HEK293 (cell line): ENCODE measurements around the gene CHN2.

Experiments
- CTCF ChIA-PET: fragments of 350-600 bp; formaldehyde crosslinking; extraction: SDS; loops from one replicate; lab custom pipeline; 2021; ENCODE audit warnings: antibody characterized with exemption; lab: Yijun Ruan, JAX
- POLR2A ChIA-PET: fragments of 300-600 bp; formaldehyde crosslinking; extraction: SDS; loops from one replicate; lab custom pipeline; 2020; ENCODE audit warnings: antibody characterized with exemption, inconsistent platforms; lab: Yijun Ruan, JAX
- H3K27ac ChIP-seq: fragments of 200-500 bp; sonication (Bioruptor generic); 2 replicates; pipeline ENCODE4 v1.5.1; 2014; ENCODE audit warnings: low read depth, low read length, control low read depth, inconsistent platforms; ENCODE audit errors: extremely low read depth
- H3K36me3 ChIP-seq, 2 experiments: fragments of 200-500 bp in 1 of 2; sonication (Bioruptor generic) in 1 of 2; 1 replicate in 1 of 2; 2 replicates in 1 of 2; pipeline ENCODE4 v1.5.1; 2014 to 2017; ENCODE audit warnings: inconsistent platforms in 2 of 2, low read length in 2 of 2; ENCODE audit not compliant: control insufficient read depth in 2 of 2, insufficient read depth in 1 of 2
- H3K4me1 ChIP-seq: fragments of 200-500 bp; sonication (Bioruptor generic); 2 replicates; pipeline ENCODE4 v1.5.1; 2014; ENCODE audit warnings: mild to moderate bottlenecking, low read length, inconsistent platforms; ENCODE audit not compliant: control insufficient read depth, insufficient read depth
- H3K4me3 ChIP-seq: 2 replicates; pipeline ENCODE4 v1.5.1; 2011; ENCODE audit warnings: low read depth, mild to moderate bottlenecking, control low read depth, low read length, moderate library complexity
- H3K9me3 ChIP-seq: fragments of 200-500 bp; sonication (Bioruptor generic); 2 replicates; pipeline ENCODE4 v1.5.1; 2014; ENCODE audit warnings: low read depth, low read length, inconsistent platforms; ENCODE audit not compliant: control insufficient read depth, insufficient read depth
- HOXA7 ChIP-seq: sonication (generic); formaldehyde crosslinking; IDR thresholded peaks from 2 replicates; pipeline ENCODE4 v1.8.1; 2022; ENCODE audit warnings: missing genetic modification reagents, borderline replicate concordance
- MYNN ChIP-seq: fragments of 450-650 bp; formaldehyde crosslinking; IDR thresholded peaks from 2 replicates; pipeline ENCODE4 v1.5.1; 2016; ENCODE audit warnings: missing biosample characterization, missing genetic modification characterization, borderline replicate concordance
- YY2 ChIP-seq: fragments of 450-650 bp; formaldehyde crosslinking; IDR thresholded peaks from 2 replicates; pipeline ENCODE4 v1.5.1; 2016; ENCODE audit warnings: missing biosample characterization, missing genetic modification characterization
- ZBTB26 ChIP-seq: fragments of 450-650 bp; formaldehyde crosslinking; optimal IDR thresholded peaks from 2 replicates; pipeline ENCODE3; 2016; ENCODE audit warnings: missing biosample characterization, mild to moderate bottlenecking, missing genetic modification characterization
- ZNF146 ChIP-seq: fragments of 450-650 bp; formaldehyde crosslinking; IDR thresholded peaks from 2 replicates; pipeline ENCODE4 v1.5.1; 2016; ENCODE audit warnings: missing biosample characterization, missing genetic modification characterization
- ZNF211 ChIP-seq: fragments of 450-650 bp; formaldehyde crosslinking; IDR thresholded peaks from 2 replicates; pipeline ENCODE4 v1.5.1; 2016; ENCODE audit warnings: low read depth, missing biosample characterization, missing genetic modification characterization
- ZNF510 ChIP-seq: fragments of 450-650 bp; formaldehyde crosslinking; IDR thresholded peaks from 2 replicates; pipeline ENCODE4 v1.5.1; 2018; ENCODE audit warnings: mild to moderate bottlenecking, missing genetic modification characterization, missing biosample characterization; ENCODE audit not compliant: insufficient replicate concordance
- ZNF621 ChIP-seq: fragments of 450-650 bp; formaldehyde crosslinking; IDR thresholded peaks from 2 replicates; pipeline ENCODE4 v1.5.1; 2017; ENCODE audit warnings: missing biosample characterization, missing genetic modification characterization
- ZNF626 ChIP-seq: fragments of 450-650 bp; sonication (Bioruptor Pico); formaldehyde crosslinking; IDR thresholded peaks from 2 replicates; pipeline ENCODE4 v1.5.1; 2018; ENCODE audit warnings: missing biosample characterization, missing genetic modification characterization, inconsistent platforms
- ZNF645 ChIP-seq: fragments of 450-650 bp; formaldehyde crosslinking; IDR thresholded peaks from 2 replicates; pipeline ENCODE4; 2016; ENCODE audit warnings: missing biosample characterization, missing genetic modification characterization
- ZNF670 ChIP-seq: fragments of 450-650 bp; formaldehyde crosslinking; IDR thresholded peaks from 2 replicates; pipeline ENCODE4 v1.5.1; 2016; ENCODE audit warnings: missing biosample characterization, missing genetic modification characterization, low read depth
- ZNF677 ChIP-seq: fragments of 450-650 bp; IDR thresholded peaks from 2 replicates; pipeline ENCODE4 v1.5.0; 2018; ENCODE audit warnings: missing biosample characterization, mild to moderate bottlenecking, missing genetic modification characterization, moderate library complexity
- ZNF76 ChIP-seq: fragments of 450-650 bp; formaldehyde crosslinking; IDR thresholded peaks from 2 replicates; pipeline ENCODE4; 2016; ENCODE audit warnings: low read depth, missing biosample characterization, missing genetic modification characterization, borderline replicate concordance
- ZNF776 ChIP-seq: fragments of 450-650 bp; formaldehyde crosslinking; IDR thresholded peaks from 2 replicates; pipeline ENCODE4 v1.5.0; 2017; ENCODE audit warnings: missing biosample characterization, missing genetic modification characterization, borderline replicate concordance
- ZNF777 ChIP-seq: fragments of 450-650 bp; formaldehyde crosslinking; IDR thresholded peaks from 2 replicates; pipeline ENCODE4 v1.5.1; 2017; ENCODE audit warnings: missing biosample characterization, missing genetic modification characterization, borderline replicate concordance
- ZSCAN23 ChIP-seq: fragments of 450-650 bp; formaldehyde crosslinking; IDR thresholded peaks from 2 replicates; pipeline ENCODE4 v1.5.1; 2016; ENCODE audit warnings: missing biosample characterization, missing genetic modification characterization
- TF ChIP-seq, protein P1 (sequence below): fragments of 450-650 bp; formaldehyde crosslinking; IDR thresholded peaks from 2 replicates; pipeline ENCODE4 v1.5.0; 2017; ENCODE audit warnings: missing biosample characterization, missing genetic modification characterization, borderline replicate concordance
- TF ChIP-seq, protein P2 (sequence below): fragments of 450-650 bp; formaldehyde crosslinking; IDR thresholded peaks from 2 replicates; pipeline ENCODE4 v1.5.1; 2016; ENCODE audit warnings: missing biosample characterization, missing genetic modification characterization
- TF ChIP-seq, protein P3 (sequence below): fragments of 450-650 bp; formaldehyde crosslinking; IDR thresholded peaks from 2 replicates; pipeline ENCODE4 v1.5.1; 2016; ENCODE audit warnings: missing biosample characterization, missing genetic modification characterization

Gene CHN2

DNA sequence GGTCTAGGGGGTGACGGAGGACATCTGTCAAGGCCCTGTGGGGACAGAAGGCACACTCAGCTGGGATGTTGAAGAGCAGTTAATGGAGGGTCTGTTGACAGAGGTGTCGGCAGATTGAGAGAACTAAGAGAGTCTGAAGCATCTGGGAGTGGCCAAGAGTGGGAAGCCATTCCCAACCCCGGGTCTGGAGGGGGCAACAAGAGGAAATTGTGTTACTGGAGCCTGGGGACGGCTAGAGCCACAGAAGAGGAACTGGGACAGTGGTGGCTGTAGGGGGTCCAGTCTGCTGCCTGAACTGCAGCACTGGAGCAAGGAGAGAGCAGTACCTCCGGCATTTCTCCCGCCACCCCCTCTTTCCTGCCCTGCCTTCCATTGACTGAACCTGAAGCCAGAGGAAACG lies 136.6 kb downstream of the CHN2 start:
- no peaks in the 10 kb centered on the region for H3K36me3 ChIP-seq
- no peak overlapping the region for H3K27ac ChIP-seq
- H3K9me3 ChIP-seq: no peaks in the 10 kb centered on the region
- ChIA-PET CTCF (no interaction called here), POLR2A (no interaction called here)
- H3K4me3 ChIP-seq: no peak overlapping the region
- TF ChIP-seq, protein P1, sequence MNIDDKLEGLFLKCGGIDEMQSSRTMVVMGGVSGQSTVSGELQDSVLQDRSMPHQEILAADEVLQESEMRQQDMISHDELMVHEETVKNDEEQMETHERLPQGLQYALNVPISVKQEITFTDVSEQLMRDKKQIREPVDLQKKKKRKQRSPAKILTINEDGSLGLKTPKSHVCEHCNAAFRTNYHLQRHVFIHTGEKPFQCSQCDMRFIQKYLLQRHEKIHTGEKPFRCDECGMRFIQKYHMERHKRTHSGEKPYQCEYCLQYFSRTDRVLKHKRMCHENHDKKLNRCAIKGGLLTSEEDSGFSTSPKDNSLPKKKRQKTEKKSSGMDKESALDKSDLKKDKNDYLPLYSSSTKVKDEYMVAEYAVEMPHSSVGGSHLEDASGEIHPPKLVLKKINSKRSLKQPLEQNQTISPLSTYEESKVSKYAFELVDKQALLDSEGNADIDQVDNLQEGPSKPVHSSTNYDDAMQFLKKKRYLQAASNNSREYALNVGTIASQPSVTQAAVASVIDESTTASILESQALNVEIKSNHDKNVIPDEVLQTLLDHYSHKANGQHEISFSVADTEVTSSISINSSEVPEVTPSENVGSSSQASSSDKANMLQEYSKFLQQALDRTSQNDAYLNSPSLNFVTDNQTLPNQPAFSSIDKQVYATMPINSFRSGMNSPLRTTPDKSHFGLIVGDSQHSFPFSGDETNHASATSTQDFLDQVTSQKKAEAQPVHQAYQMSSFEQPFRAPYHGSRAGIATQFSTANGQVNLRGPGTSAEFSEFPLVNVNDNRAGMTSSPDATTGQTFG (tag by site-specific recombination): no peak
- TF ChIP-seq HOXA7 (no peak), ZNF777 (tag by site-specific recombination) (no peak)
- TF ChIP-seq, protein P2, sequence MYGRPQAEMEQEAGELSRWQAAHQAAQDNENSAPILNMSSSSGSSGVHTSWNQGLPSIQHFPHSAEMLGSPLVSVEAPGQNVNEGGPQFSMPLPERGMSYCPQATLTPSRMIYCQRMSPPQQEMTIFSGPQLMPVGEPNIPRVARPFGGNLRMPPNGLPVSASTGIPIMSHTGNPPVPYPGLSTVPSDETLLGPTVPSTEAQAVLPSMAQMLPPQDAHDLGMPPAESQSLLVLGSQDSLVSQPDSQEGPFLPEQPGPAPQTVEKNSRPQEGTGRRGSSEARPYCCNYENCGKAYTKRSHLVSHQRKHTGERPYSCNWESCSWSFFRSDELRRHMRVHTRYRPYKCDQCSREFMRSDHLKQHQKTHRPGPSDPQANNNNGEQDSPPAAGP (tag by site-specific recombination): no peak
- peaks cover 22% of the 10 kb centered on the region for H3K4me1 ChIP-seq

DNA sequence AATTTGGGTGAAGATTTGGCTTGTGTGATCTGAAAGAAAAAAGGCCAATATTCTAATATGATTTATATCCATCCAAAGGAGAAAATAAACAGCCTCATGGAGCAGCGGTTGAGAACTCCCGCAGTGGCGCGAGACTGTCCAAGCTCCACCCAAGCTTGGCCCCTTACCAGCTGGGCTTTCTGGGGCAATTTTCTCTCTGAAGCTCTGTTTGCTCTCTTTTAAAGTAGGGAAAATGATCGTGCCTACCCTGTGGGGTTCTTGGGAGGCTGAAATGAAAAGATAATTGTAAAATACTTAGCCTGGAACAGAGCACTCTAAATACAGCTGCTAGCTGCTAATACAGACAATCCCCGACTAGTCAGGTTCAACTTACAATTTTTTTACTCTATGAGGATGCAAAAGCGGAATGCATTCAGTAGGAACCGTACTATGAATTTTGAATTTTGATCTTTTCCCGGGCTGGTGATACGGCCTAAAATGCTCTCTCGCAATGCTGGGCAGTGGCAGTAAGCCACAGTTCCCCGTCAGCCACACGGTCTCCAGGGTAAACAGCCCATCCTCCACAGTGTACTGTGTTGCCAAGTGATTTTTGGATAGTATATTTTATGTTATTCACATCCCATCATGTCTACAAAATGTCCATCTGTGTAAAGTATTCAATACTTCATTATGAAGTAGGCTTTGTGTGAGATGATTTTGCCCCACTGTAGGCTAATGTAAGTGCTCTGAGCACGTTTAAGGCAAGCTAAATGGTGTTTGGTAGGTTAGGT lies 137.7 kb downstream of the CHN2 start:
- POLR2A ChIA-PET: no interaction called here
- no peak for TF ChIP-seq MYNN (tag by site-specific recombination)
- TF ChIP-seq ZNF146 (tag by site-specific recombination): no peak
- TF ChIP-seq YY2 (tag by site-specific recombination): no peak
- no peak for TF ChIP-seq ZSCAN23 (tag by site-specific recombination)
- TF ChIP-seq ZNF677 (tag by site-specific recombination): no peak
- TF ChIP-seq ZNF776: no peak
- TF ChIP-seq ZNF76 (tag by site-specific recombination): no peak
- no peak for TF ChIP-seq ZBTB26 (tag by site-specific recombination)
- TF ChIP-seq ZNF211: no peak
- no peak for TF ChIP-seq ZNF670

DNA sequence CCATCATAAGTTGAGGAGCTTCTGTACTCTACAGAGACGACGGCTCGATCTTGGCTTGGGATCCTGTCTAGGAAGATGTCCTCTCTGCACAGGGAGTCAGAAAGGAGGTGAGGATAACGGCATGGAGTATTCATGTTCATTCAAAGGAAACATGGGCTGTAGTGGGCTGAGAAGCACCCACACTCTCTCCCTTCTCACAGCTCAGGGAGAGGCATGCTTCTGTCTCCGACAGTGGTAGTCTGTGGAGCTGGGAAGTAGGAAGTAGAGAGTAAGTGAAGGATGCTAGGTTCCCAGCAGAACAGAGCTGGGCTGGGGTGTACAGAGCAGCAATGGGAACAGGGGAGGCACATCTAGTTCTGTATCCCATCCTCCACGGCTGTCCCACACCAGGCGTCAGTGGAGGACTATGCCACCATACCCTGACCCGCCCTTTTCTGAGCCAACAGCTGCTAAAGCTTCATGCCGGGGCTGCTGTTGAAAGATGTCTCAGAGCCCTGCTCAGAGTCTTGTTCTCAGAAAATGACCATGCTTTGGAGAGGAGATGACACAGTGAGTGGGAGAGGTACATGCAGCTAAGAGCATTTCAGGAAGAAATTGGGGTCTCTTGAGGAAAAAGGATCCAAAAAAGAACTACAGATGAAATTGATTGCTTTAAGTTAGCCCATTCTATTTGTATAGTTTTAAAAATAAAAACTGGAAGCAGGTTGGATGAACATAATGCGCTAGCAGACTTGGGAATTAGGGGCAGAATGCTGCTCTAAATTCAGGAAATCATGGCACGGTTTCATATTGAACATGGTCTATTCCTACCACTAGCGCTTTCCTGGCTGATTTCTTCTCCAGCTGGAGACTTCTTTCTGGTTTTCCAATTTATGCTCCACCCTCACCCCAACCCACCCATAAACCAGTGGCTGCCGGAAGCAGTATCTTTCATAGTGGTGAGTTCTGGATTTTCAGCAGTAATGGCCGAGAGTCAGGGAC lies 138.6 kb downstream of the CHN2 start:
- POLR2A ChIA-PET: interaction anchor here (0.7 kb wide), 1 partner anchor 95 kb away, joined by 4 read pairs; no protein-coding TSS in a partner anchor
- Histone ChIP-seq H3K27ac (no peak overlapping the region), H3K9me3 (no peaks in the 10 kb centered on the region), H3K36me3 (no peaks in the 10 kb centered on the region), H3K4me1 (peaks cover 18% of the 10 kb centered on the region), H3K4me3 (no peak overlapping the region)
- CTCF ChIA-PET: interaction anchor here (0.7 to 0.8 kb wide), 3 partner anchors 11 to 204 kb away, joined by 3 read pairs; no protein-coding TSS in a partner anchor
- TF ChIP-seq, protein P3, sequence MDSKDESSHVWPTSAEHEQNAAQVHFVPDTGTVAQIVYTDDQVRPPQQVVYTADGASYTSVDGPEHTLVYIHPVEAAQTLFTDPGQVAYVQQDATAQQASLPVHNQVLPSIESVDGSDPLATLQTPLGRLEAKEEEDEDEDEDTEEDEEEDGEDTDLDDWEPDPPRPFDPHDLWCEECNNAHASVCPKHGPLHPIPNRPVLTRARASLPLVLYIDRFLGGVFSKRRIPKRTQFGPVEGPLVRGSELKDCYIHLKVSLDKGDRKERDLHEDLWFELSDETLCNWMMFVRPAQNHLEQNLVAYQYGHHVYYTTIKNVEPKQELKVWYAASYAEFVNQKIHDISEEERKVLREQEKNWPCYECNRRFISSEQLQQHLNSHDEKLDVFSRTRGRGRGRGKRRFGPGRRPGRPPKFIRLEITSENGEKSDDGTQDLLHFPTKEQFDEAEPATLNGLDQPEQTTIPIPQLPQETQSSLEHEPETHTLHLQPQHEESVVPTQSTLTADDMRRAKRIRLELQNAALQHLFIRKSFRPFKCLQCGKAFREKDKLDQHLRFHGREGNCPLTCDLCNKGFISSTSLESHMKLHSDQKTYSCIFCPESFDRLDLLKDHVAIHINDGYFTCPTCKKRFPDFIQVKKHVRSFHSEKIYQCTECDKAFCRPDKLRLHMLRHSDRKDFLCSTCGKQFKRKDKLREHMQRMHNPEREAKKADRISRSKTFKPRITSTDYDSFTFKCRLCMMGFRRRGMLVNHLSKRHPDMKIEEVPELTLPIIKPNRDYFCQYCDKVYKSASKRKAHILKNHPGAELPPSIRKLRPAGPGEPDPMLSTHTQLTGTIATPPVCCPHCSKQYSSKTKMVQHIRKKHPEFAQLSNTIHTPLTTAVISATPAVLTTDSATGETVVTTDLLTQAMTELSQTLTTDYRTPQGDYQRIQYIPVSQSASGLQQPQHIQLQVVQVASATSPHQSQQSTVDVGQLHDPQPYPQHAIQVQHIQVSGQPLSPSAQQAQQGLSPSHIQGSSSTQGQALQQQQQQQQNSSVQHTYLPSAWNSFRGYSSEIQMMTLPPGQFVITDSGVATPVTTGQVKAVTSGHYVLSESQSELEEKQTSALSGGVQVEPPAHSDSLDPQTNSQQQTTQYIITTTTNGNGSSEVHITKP: no peak
- TF ChIP-seq ZNF645 (tag by site-specific recombination) (no peak), ZNF621 (tag by site-specific recombination) (no peak), ZNF510 (tag by site-specific recombination) (no peak), ZNF626 (tag by site-specific recombination) (no peak)

More for the DNA sequence above, 137.7 kb downstream of the CHN2 start:
- no peak overlapping the region for H3K27ac ChIP-seq
- H3K36me3 ChIP-seq: no peaks in the 10 kb centered on the region
- H3K4me3 ChIP-seq: no peak overlapping the region
- peaks cover 18% of the 10 kb centered on the region for H3K4me1 ChIP-seq
- no peaks in the 10 kb centered on the region for H3K9me3 ChIP-seq
- CTCF ChIA-PET: interaction anchor here (0.8 kb wide), 1 partner anchor 10 kb away, joined by 3 read pairs; no protein-coding TSS in a partner anchor
